ENCODE data around the gene PON1.

PON1 gene

GRCh38 chr7:95321720-95322119, 2.6 kb downstream of the PON1 start:
- in situ Hi-C loops (cut with HindIII; ENCODE audit: low sequenced_read_pairs), result no loop called here
- DNase-seq (ENCODE audit: low read depth), result no peak
- H3K4me3 ChIP-seq (ENCODE audit: low read depth, low read length), result no peak overlapping the region
- no peak for TF ChIP-seq CTCF (IDR thresholded peaks at IDR 0.05; ENCODE audit: low read depth, low read length, missing control alignments)

GRCh38 chr7:95320651-95321050, 3.7 kb downstream of the PON1 start:
- H3K4me3 ChIP-seq (ENCODE audit: low read depth, low read length), result no peak overlapping the region
- DNase-seq (ENCODE audit: low read depth), result no peak
- no peak for TF ChIP-seq CTCF (IDR thresholded peaks at IDR 0.05; ENCODE audit: low read depth, low read length, missing control alignments)
- in situ Hi-C loops (cut with HindIII; ENCODE audit: low sequenced_read_pairs), result no loop called here

GRCh38 chr7:95319570-95319969, 4.8 kb downstream of the PON1 start:
- DNase-seq (ENCODE audit: low read depth), result no peak
- H3K4me3 ChIP-seq (ENCODE audit: low read depth, low read length), result no peak overlapping the region
- in situ Hi-C loops (cut with HindIII; ENCODE audit: low sequenced_read_pairs), result no loop called here
- TF ChIP-seq CTCF (IDR thresholded peaks at IDR 0.05; ENCODE audit: low read depth, low read length, missing control alignments), result no peak

GRCh38 chr7:95318501-95319100, 5.7 kb downstream of the PON1 start:
- TF ChIP-seq CTCF (IDR thresholded peaks at IDR 0.05; ENCODE audit: low read depth, low read length, missing control alignments), result no peak
- no peak for DNase-seq (ENCODE audit: low read depth)
- in situ Hi-C loops (cut with HindIII; ENCODE audit: low sequenced_read_pairs), result no loop called here
- no peak overlapping the region for H3K4me3 ChIP-seq (ENCODE audit: low read depth, low read length)

GRCh38 chr7:95317966-95318365, 6.4 kb downstream of the PON1 start:
- no peak for TF ChIP-seq CTCF (IDR thresholded peaks at IDR 0.05; ENCODE audit: low read depth, low read length, missing control alignments)
- in situ Hi-C loops (cut with HindIII; ENCODE audit: low sequenced_read_pairs), result no loop called here
- H3K4me3 ChIP-seq (ENCODE audit: low read depth, low read length), result no peak overlapping the region
- no peak for DNase-seq (ENCODE audit: low read depth)

GRCh38 chr7:95317546-95317945, 6.8 kb downstream of the PON1 start:
- no peak overlapping the region for H3K4me3 ChIP-seq (ENCODE audit: low read depth, low read length)
- in situ Hi-C loops (cut with HindIII; ENCODE audit: low sequenced_read_pairs), result no loop called here
- DNase-seq (ENCODE audit: low read depth), result no peak
- TF ChIP-seq CTCF (IDR thresholded peaks at IDR 0.05; ENCODE audit: low read depth, low read length, missing control alignments), result no peak

Measured in astrocyte of the cerebellum (primary cell).